GM12878 (cell line): ENCODE measurements around the gene ASXL2. TPM values are rescaled to one million over a fixed set of nuclear protein-coding genes. Genes with fewer than 3 reads are reported as not detected.

Experiments used
- ATAC-seq: fragments of 200-7000 bp; cut with Tn5 transposase; 3 replicates; pipeline ENCODE4 v1.9.1; 2020; ENCODE audit warnings: mild to moderate bottlenecking, moderate library complexity
- BruUV-seq: library from RNA; stranded (reverse); fragments of 400-500 nt; replicated peaks from 2 replicates; lab custom pipeline; 2021; lab: Mats Ljungman, UMichigan
- CTCF ChIA-PET: fragments of 300-600 bp; sonication (Branson Sonifier 250); formaldehyde crosslinking; extraction: SDS; loops from one replicate; lab custom pipeline; 2021; ENCODE audit warnings: inconsistent platforms; lab: Yijun Ruan, JAX
- POLR2A ChIA-PET: fragments of 350-600 bp; formaldehyde crosslinking; extraction: SDS; loops from one replicate; lab custom pipeline; 2021; ENCODE audit warnings: inconsistent platforms; lab: Charles Lee
- RAD21 ChIA-PET: fragments of 300-600 bp; sonication (Branson Sonifier 250); formaldehyde crosslinking; loops from one replicate; lab custom pipeline; 2023; ENCODE audit warnings: antibody characterized with exemption; ENCODE audit not compliant: unreplicated experiment; lab: Charles Lee
- SMC1A ChIA-PET: fragments of 300-600 bp; sonication (Branson Sonifier 250); formaldehyde crosslinking; loops from one replicate; lab custom pipeline; 2023; ENCODE audit not compliant: unreplicated experiment, uncharacterized antibody; lab: Charles Lee
- DNase-seq: peaks from one replicate; pipeline ENCODE4 v3.0.0-alpha.2; 2011; ENCODE audit warnings: low read depth, low spot score
- FAIRE-seq: peaks from 3 replicates; lab custom pipeline; 2011; peaks lifted over from hg19 to GRCh38; lab: Jason Lieb, UNC
- H2AFZ ChIP-seq: 2 replicates; pipeline ENCODE4 v1.6.0; 2011; ENCODE audit warnings: low read depth, low read length, control low read depth; ENCODE audit not compliant: control insufficient read depth
- H3K27ac ChIP-seq: 2 replicates; pipeline ENCODE4 v1.5.1; 2011; ENCODE audit warnings: control low read depth; ENCODE audit not compliant: control insufficient read depth, insufficient read depth
- H3K27me3 ChIP-seq, 2 experiments: replicated peaks in 1 of 2; 2 replicates each; pipeline versions ENCODE4 v1.6.0 to v1.6.1; 2011; ENCODE audit warnings: low read length in 1 of 2; ENCODE audit not compliant: control insufficient read depth in 2 of 2, insufficient read depth in 2 of 2
- H3K36me3 ChIP-seq, 2 experiments: 2 replicates each; pipeline ENCODE4 v1.5.1; 2011; ENCODE audit warnings: low read length in 1 of 2; ENCODE audit not compliant: control insufficient read depth in 2 of 2, insufficient read depth in 2 of 2
- H3K4me1 ChIP-seq: 2 replicates; pipeline ENCODE4 v1.6.1; 2011; ENCODE audit warnings: mild to moderate bottlenecking, low read length, moderate library complexity, mixed read lengths; ENCODE audit not compliant: control insufficient read depth, insufficient read depth
- H3K4me2 ChIP-seq: 2 replicates; pipeline ENCODE4 v1.6.0; 2011; ENCODE audit warnings: control low read depth; ENCODE audit not compliant: control insufficient read depth, insufficient read depth
- H3K4me3 ChIP-seq: fragments of 200-600 bp; sonication (generic); 2 replicates; pipeline ENCODE4 v1.5.1; 2016
- H3K79me2 ChIP-seq: 2 replicates; pipeline ENCODE4 v1.6.0; 2011; ENCODE audit warnings: low read length; ENCODE audit not compliant: control insufficient read depth, insufficient read depth
- H3K9ac ChIP-seq: 2 replicates; pipeline ENCODE4 v1.8.0; 2011; ENCODE audit warnings: low read length, control low read depth, mixed read lengths; ENCODE audit not compliant: control insufficient read depth, insufficient read depth
- H3K9me3 ChIP-seq: replicated peaks from 3 replicates; pipeline ENCODE4 v1.5.1; 2011; ENCODE audit warnings: mild to moderate bottlenecking, low read length; ENCODE audit not compliant: control insufficient read depth, insufficient read depth
- H4K20me1 ChIP-seq: 2 replicates; pipeline ENCODE4 v1.6.0; 2011; ENCODE audit not compliant: control insufficient read depth, insufficient read depth
- BCL11A ChIP-seq: IDR thresholded peaks from 2 replicates; pipeline ENCODE4 v1.6.1; 2011; ENCODE audit warnings: low read depth, low read length
- EP300 ChIP-seq, 2 experiments: fragments of 150-350 bp in 1 of 2; IDR thresholded peaks; 2 replicates each; pipeline ENCODE4 v1.6.1; 2011 to 2012; ENCODE audit warnings: low read depth in 2 of 2, low read length in 2 of 2, borderline replicate concordance in 1 of 2, improper control_type of control experiment in 1 of 2, inconsistent platforms in 1 of 2; ENCODE audit not compliant: control insufficient read depth in 1 of 2
- ESRRA ChIP-seq: IDR thresholded peaks from 2 replicates; pipeline ENCODE4 v1.6.1; 2012; ENCODE audit warnings: mild to moderate bottlenecking, low read length, improper control_type of control experiment
- FOS ChIP-seq: IDR thresholded peaks from 3 replicates; pipeline ENCODE4 v1.6.1; 2011; ENCODE audit warnings: borderline replicate concordance; ENCODE audit not compliant: insufficient read length; ENCODE audit errors: extremely low read depth
- IKZF2 ChIP-seq, 2 experiments: fragments of 450-650 bp; IDR thresholded peaks; 2 replicates each; pipeline ENCODE4 v1.6.1; 2017; ENCODE audit warnings: mild to moderate bottlenecking in 2 of 2, moderate library complexity in 2 of 2
- JUNB ChIP-seq: IDR thresholded peaks from 2 replicates; pipeline ENCODE4 v1.6.1; 2016; ENCODE audit warnings: antibody characterized with exemption, mild to moderate bottlenecking
- KDM1A ChIP-seq: fragments of 200-600 bp; sonication (generic); IDR thresholded peaks from 2 replicates; pipeline ENCODE4 v1.6.1; 2016; ENCODE audit warnings: borderline replicate concordance
- MEF2B ChIP-seq: fragments of 450-650 bp; IDR thresholded peaks from 2 replicates; pipeline ENCODE4 v1.6.1; 2018; ENCODE audit warnings: mild to moderate bottlenecking, moderate library complexity; ENCODE audit not compliant: partially characterized antibody, poor library complexity, severe bottlenecking
- NR2C1 ChIP-seq: fragments of 450-650 bp; IDR thresholded peaks from 2 replicates; pipeline ENCODE4 v1.6.1; 2017; ENCODE audit warnings: antibody characterized with exemption, mild to moderate bottlenecking, moderate library complexity
- RBBP5 ChIP-seq: fragments of 200-600 bp; sonication (generic); conservative IDR thresholded peaks from 2 replicates; pipeline ENCODE4 v1.6.1; 2016
- SREBF1 ChIP-seq: IDR thresholded peaks from 2 replicates; pipeline ENCODE4 v1.6.1; 2012; ENCODE audit warnings: mild to moderate bottlenecking, low read length
- SUPT20H ChIP-seq: IDR thresholded peaks from 2 replicates; pipeline ENCODE4 v1.6.1; 2011; ENCODE audit warnings: low read depth, mild to moderate bottlenecking, low read length, moderate library complexity, borderline replicate concordance; ENCODE audit not compliant: control insufficient read depth
- TBL1XR1 ChIP-seq: IDR thresholded peaks from 2 replicates; pipeline ENCODE4 v1.6.1; 2012; ENCODE audit warnings: low read depth, low read length, improper control_type of control experiment
- TCF3 ChIP-seq: IDR thresholded peaks from 2 replicates; pipeline ENCODE4 v1.6.1; 2012; ENCODE audit warnings: low read depth, mild to moderate bottlenecking, low read length, borderline replicate concordance; ENCODE audit not compliant: insufficient read depth
- ZBED1 ChIP-seq: IDR thresholded peaks from 2 replicates; pipeline ENCODE4 v1.6.1; 2016; ENCODE audit warnings: borderline replicate concordance
- ZNF24 ChIP-seq: fragments of 450-650 bp; IDR thresholded peaks from 2 replicates; pipeline ENCODE4 v1.6.1; 2017; ENCODE audit warnings: antibody characterized with exemption, mild to moderate bottlenecking
- ZNF384 ChIP-seq: IDR thresholded peaks from 2 replicates; pipeline ENCODE4 v1.6.1; 2012; ENCODE audit warnings: low read depth, mild to moderate bottlenecking, low read length, improper control_type of control experiment, borderline replicate concordance
- ZNF622 ChIP-seq: fragments of 450-650 bp; IDR thresholded peaks from 2 replicates; pipeline ENCODE4 v1.6.1; 2017; ENCODE audit warnings: mild to moderate bottlenecking, inconsistent platforms
- WGBS: methylation state at CpG from one replicate; pipeline ENCODE4 v1.1.6; 2016; ENCODE audit warnings: low lambda C conversion rate; ENCODE audit not compliant: insufficient replicate concordance, insufficient coverage; ENCODE audit errors: missing lambda C conversion rate; 5-methylcytosine and 5-hydroxymethylcytosine counted together
- in situ Hi-C: fragments of 300-500 bp; cut with MboI; formaldehyde crosslinking; loops from 9 replicates; pipeline ENCODE4 v1.14.3; 2018; ENCODE audit warnings: mixed read lengths
- intact Hi-C: fragments of 100-400 bp; cut with micrococcal nuclease; formaldehyde crosslinking; loops from one replicate; pipeline ENCODE4 v1.14.2; 2022; ENCODE audit not compliant: unreplicated experiment
- polyA plus RNA-seq, 11 experiments: library from polyadenylated mRNA; depleted of rRNA in 4 of 11; unstranded in 6 of 11; stranded (reverse) in 5 of 11; fragments of >200 nt; fragmentation: Nextera tagmentation in 4 of 11; fragmentation: Illumina TruSeq in 1 of 11; extraction: Ambion mirVana in 4 of 11; extraction: Trizol in 1 of 11; gene quantifications; 1 replicate in 1 of 11; 2 replicates in 10 of 11; pipeline versions ENCODE4 v1.2.1 to v1.2.3, GENCODE V29; 2011 to 2016; ENCODE audit warnings: inconsistent platforms in 2 of 11, missing spikeins in 2 of 11, low read depth in 1 of 11
- total RNA-seq, 4 experiments: library from RNA; depleted of rRNA in 3 of 4; stranded (reverse); fragments of >200 nt in 3 of 4; fragmentation: Illumina TruSeq in 1 of 4; extraction: Trizol in 1 of 4; gene quantifications; 2 replicates each; pipeline versions ENCODE4 v1.2.1 to v1.2.3, GENCODE V29; 2013 to 2021
- TF ChIP-seq, protein P1 (sequence below): IDR thresholded peaks from 2 replicates; pipeline ENCODE4 v1.6.1; 2011; ENCODE audit warnings: mild to moderate bottlenecking, low read depth, low read length, moderate library complexity; ENCODE audit not compliant: insufficient replicate concordance
- TF ChIP-seq, protein P2 (sequence below): fragments of 450-650 bp; IDR thresholded peaks from 2 replicates; pipeline ENCODE4 v1.6.1; 2017; ENCODE audit warnings: mild to moderate bottlenecking

ASXL2 gene
- total and polyA plus RNA-seq, 10 of the 15 experiments (the other 5 are each of a cell fraction or from before 2014, with no cell fraction given), result 1.3 to 17.7 (median 5.5) TPM

DNA sequence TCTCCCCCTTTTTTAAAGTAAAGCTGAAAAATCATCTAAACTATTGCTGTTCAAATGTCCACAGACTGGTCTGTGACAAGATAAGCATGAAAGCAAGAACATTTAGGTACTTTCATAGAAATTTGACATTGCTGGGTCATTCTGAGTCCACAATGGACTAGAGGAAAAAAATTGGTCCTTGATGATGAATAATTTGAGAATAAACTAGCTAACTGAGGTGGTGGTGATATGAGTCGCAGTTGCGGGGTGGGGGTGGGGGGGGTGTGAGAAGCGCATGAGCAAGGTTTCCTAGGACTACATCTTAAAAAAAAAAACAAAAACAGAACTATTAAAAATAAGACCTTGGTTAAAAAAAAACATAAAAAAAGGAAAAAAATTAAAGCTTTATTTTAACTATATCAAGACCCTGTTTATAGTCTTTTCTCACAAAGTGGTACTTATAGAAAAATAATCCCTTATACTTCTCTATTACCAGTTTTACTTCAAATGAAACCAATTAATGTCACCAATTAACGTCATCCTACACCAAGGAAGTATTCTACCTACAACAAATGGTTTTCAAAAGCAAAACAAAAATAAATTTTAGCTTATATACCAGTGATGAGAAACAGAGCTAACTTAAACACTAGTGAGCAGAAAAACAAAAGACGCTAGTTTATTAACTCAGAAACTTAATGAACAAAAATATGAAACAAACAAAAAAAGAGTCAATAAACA, 88.1 kb downstream of the ASXL2 start:
- Histone ChIP-seq H3K4me2 (no peak overlapping the region), H3K9ac (no peak overlapping the region), H3K4me1 (peaks cover 5% of the 10 kb centered on the region; the same call in 1 of the 2 replicates), H3K79me2 (no peaks in the 10 kb centered on the region), H3K27me3 (no peaks in the 10 kb centered on the region), H3K27ac (no peak overlapping the region), H3K4me3 (no peak overlapping the region), H4K20me1 (no peaks in the 10 kb centered on the region), H3K9me3 (no peaks in the 10 kb centered on the region), H2AFZ (no peak overlapping the region), H3K36me3 (no peaks in the 10 kb centered on the region)
- TF ChIP-seq EP300 (IDR thresholded peaks at IDR 0.05; ENCODE audit: borderline replicate concordance in 1 of 2, control insufficient read depth in 1 of 2, low read depth in 2 of 2, low read length in 2 of 2) (0 out of 4 replicates have a peak, but pooled peaks of 1 of the 2 experiments have one; percentile 25), ZBED1 (no peak), FOS (no peak), KDM1A (no peak), ZNF622 (no peak), TBL1XR1 (no peak), JUNB (peak; percentile 73), ZNF384 (peak; percentile 7; the same call in 1 of the 2 replicates), IKZF2 (IDR thresholded peaks at IDR 0.05) (no peak), NR2C1 (no peak), SUPT20H (no peak), RBBP5 (no peak), SREBF1 (no peak), ESRRA (no peak), MEF2B (no peak), TCF3 (no peak), BCL11A (peak; percentile 28; the same call in 1 of the 2 replicates), ZNF24 (no peak)
- TF ChIP-seq, protein P1, sequence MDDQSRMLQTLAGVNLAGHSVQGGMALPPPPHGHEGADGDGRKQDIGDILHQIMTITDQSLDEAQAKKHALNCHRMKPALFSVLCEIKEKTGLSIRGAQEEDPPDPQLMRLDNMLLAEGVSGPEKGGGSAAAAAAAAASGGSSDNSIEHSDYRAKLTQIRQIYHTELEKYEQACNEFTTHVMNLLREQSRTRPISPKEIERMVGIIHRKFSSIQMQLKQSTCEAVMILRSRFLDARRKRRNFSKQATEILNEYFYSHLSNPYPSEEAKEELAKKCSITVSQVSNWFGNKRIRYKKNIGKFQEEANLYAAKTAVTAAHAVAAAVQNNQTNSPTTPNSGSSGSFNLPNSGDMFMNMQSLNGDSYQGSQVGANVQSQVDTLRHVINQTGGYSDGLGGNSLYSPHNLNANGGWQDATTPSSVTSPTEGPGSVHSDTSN, result no peak
- TF ChIP-seq, protein P2, sequence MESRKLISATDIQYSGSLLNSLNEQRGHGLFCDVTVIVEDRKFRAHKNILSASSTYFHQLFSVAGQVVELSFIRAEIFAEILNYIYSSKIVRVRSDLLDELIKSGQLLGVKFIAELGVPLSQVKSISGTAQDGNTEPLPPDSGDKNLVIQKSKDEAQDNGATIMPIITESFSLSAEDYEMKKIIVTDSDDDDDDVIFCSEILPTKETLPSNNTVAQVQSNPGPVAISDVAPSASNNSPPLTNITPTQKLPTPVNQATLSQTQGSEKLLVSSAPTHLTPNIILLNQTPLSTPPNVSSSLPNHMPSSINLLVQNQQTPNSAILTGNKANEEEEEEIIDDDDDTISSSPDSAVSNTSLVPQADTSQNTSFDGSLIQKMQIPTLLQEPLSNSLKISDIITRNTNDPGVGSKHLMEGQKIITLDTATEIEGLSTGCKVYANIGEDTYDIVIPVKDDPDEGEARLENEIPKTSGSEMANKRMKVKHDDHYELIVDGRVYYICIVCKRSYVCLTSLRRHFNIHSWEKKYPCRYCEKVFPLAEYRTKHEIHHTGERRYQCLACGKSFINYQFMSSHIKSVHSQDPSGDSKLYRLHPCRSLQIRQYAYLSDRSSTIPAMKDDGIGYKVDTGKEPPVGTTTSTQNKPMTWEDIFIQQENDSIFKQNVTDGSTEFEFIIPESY, result no peak
- RAD21 ChIA-PET, result interaction anchor here (0.7 to 1.4 kb wide), 6 partner anchors 11 to 261 kb away, joined by 3 to 7 read pairs (median 3); no protein-coding TSS in a partner anchor
- ATAC-seq, result peak; percentile 75
- in situ Hi-C loops, result no loop called here
- no TSS peak for BruUV-seq
- intact Hi-C loops, result loop anchor here (10.0 kb wide), 1 partner anchor 185 kb away; no protein-coding TSS in a partner anchor
- POLR2A ChIA-PET, result interaction anchor here (0.6 to 1.1 kb wide), 6 partner anchors 10 to 305 kb away, joined by 3 to 5 read pairs (median 3); no protein-coding TSS in a partner anchor
- no peak for DNase-seq
- CTCF ChIA-PET, result interaction anchor here (0.6 to 1.5 kb wide), 5 partner anchors 10 to 161 kb away, joined by 3 to 6 read pairs (median 3); no protein-coding TSS in a partner anchor
- 83% methylated on average over 5 of the region's 5 CpGs for WGBS
- FAIRE-seq, result no peak
- SMC1A ChIA-PET, result interaction anchor here (0.7 to 3.2 kb wide), 13 partner anchors 9 to 931 kb away, joined by 3 to 10 read pairs (median 5); no protein-coding TSS in a partner anchor
